Measurements from ENCODE around the gene PTPRN2.

GRCh38 chr7:157895520-157896375, 691.9 kb downstream of the PTPRN2 start:
- no peak for TF ChIP-seq MYC (IDR thresholded peaks at IDR 0.05; ENCODE audit: low read depth, low read length)
- TF ChIP-seq EZH2 (IDR thresholded peaks at IDR 0.05; ENCODE audit: borderline replicate concordance, low read depth, low read length, severe bottlenecking): no peak
- TF ChIP-seq POLR2AphosphoS5 (IDR thresholded peaks at IDR 0.05; ENCODE audit: insufficient read depth, low read depth, low read length): no peak
- TF ChIP-seq, protein P1, sequence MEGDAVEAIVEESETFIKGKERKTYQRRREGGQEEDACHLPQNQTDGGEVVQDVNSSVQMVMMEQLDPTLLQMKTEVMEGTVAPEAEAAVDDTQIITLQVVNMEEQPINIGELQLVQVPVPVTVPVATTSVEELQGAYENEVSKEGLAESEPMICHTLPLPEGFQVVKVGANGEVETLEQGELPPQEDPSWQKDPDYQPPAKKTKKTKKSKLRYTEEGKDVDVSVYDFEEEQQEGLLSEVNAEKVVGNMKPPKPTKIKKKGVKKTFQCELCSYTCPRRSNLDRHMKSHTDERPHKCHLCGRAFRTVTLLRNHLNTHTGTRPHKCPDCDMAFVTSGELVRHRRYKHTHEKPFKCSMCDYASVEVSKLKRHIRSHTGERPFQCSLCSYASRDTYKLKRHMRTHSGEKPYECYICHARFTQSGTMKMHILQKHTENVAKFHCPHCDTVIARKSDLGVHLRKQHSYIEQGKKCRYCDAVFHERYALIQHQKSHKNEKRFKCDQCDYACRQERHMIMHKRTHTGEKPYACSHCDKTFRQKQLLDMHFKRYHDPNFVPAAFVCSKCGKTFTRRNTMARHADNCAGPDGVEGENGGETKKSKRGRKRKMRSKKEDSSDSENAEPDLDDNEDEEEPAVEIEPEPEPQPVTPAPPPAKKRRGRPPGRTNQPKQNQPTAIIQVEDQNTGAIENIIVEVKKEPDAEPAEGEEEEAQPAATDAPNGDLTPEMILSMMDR (IDR thresholded peaks at IDR 0.05; ENCODE audit: extremely low read depth in 1 of 2, insufficient read depth in 1 of 2, low read depth in 1 of 2, low read length in 2 of 2): no peak
- TF ChIP-seq POLR2A (IDR thresholded peaks at IDR 0.05; ENCODE audit: low read depth, low read length): no peak
- no peak for TF ChIP-seq FOS (IDR thresholded peaks at IDR 0.05; ENCODE audit: borderline replicate concordance, insufficient read depth, low read length)
- TF ChIP-seq, protein P2, sequence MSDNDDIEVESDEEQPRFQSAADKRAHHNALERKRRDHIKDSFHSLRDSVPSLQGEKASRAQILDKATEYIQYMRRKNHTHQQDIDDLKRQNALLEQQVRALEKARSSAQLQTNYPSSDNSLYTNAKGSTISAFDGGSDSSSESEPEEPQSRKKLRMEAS (IDR thresholded peaks at IDR 0.05; ENCODE audit: insufficient read depth, insufficient read length): no peak

Data from endothelial cell of umbilical vein (primary cell).